PC-9 (cell line): ENCODE data around the gene CD59. TPM values are rescaled to one million over a fixed set of nuclear protein-coding genes. Genes with fewer than 3 reads are reported as not detected.
A peak's percentile ranks its signal among the peaks of the same experiment; 100 is the strongest.
"Not testable (repeated sequence)": the region's sequence is repeated elsewhere in the genome, so short reads cannot be mapped to it uniquely, and the experiment has no call there.

ENCODE experiments used
- BruUV-seq: library from RNA; stranded (reverse); fragments of 400-500 nt; replicated peaks from 2 replicates; lab custom pipeline; 2021; lab: Mats Ljungman, UMichigan
- CTCF ChIA-PET: fragments of 300-600 bp; sonication (Branson Sonifier 250); formaldehyde crosslinking; loops from one replicate; lab custom pipeline; 2022; ENCODE audit warnings: antibody characterized with exemption; lab: Charles Lee
- POLR2A ChIA-PET: fragments of 300-600 bp; sonication (Branson Sonifier 250); formaldehyde crosslinking; loops from one replicate; lab custom pipeline; 2022; ENCODE audit warnings: antibody characterized with exemption; ENCODE audit not compliant: unreplicated experiment; lab: Charles Lee
- DNase-seq, 2 experiments: peaks; one replicate each; pipeline versions ENCODE4 v3.0.0 to v3.0.0-alpha.2; 2015 to 2022; ENCODE audit warnings: mixed read lengths in 1 of 2
- H2AFZ ChIP-seq: fragments of 200-600 bp; sonication (generic); 2 replicates; pipeline ENCODE4 v1.8.1; 2017; ENCODE audit warnings: antibody characterized with exemption
- H3F3A ChIP-seq: fragments of 200-600 bp; sonication (generic); 2 replicates; pipeline ENCODE4 v1.8.1; 2017; ENCODE audit warnings: antibody characterized with exemption, mild to moderate bottlenecking, low read depth; ENCODE audit not compliant: insufficient read depth
- H3K27ac ChIP-seq: fragments of 200-600 bp; sonication (generic); 2 replicates; pipeline ENCODE4 v1.6.1; 2016; ENCODE audit warnings: mixed run types
- H3K27me3 ChIP-seq: fragments of 200-600 bp; sonication (generic); 2 replicates; pipeline ENCODE4 v1.6.1; 2016; ENCODE audit warnings: low read depth, mixed run types; ENCODE audit not compliant: insufficient read depth
- H3K36me3 ChIP-seq: fragments of 200-600 bp; sonication (generic); 2 replicates; pipeline ENCODE4 v1.6.1; 2016; ENCODE audit warnings: low read depth, mixed run types
- H3K4me1 ChIP-seq: fragments of 200-600 bp; sonication (generic); replicated peaks from 2 replicates; pipeline ENCODE4 v1.6.1; 2016; ENCODE audit warnings: mixed run types; ENCODE audit not compliant: insufficient read depth
- H3K4me2 ChIP-seq: fragments of 200-600 bp; sonication (generic); 2 replicates; pipeline ENCODE4 v1.6.1; 2017; ENCODE audit warnings: mixed run types
- H3K4me3 ChIP-seq: fragments of 200-600 bp; sonication (generic); 2 replicates; pipeline ENCODE4 v1.6.1; 2016; ENCODE audit warnings: mixed run types
- H3K79me2 ChIP-seq: fragments of 200-600 bp; sonication (generic); 2 replicates; pipeline ENCODE4 v1.6.1; 2017; ENCODE audit warnings: low read depth, mixed run types
- H3K9me2 ChIP-seq: fragments of 200-600 bp; sonication (generic); 2 replicates; pipeline ENCODE4 v1.8.1; 2017; ENCODE audit warnings: mild to moderate bottlenecking; ENCODE audit not compliant: insufficient read depth
- H3K9me3 ChIP-seq: fragments of 200-600 bp; sonication (generic); 2 replicates; pipeline ENCODE4 v1.8.1; 2016; ENCODE audit warnings: low read depth; ENCODE audit not compliant: insufficient read depth
- H4K20me1 ChIP-seq: fragments of 200-600 bp; sonication (generic); 2 replicates; pipeline ENCODE4 v1.8.1; 2017; ENCODE audit not compliant: insufficient read depth
- EZH2 ChIP-seq: fragments of 200-600 bp; sonication (generic); IDR thresholded peaks from 2 replicates; pipeline ENCODE4 v1.8.0; 2017; ENCODE audit warnings: antibody characterized with exemption, low read depth
- intact Hi-C: fragments of 100-400 bp; cut with micrococcal nuclease; formaldehyde crosslinking; loops from one replicate; pipeline ENCODE4 v1.10.0; 2022; ENCODE audit not compliant: unreplicated experiment
- total RNA-seq: library from RNA; stranded (reverse); gene quantifications from 2 replicates; pipeline ENCODE4 v1.2.3, GENCODE V29; 2021
- TF ChIP-seq, protein P1 (sequence below): fragments of 200-600 bp; sonication (generic); conservative IDR thresholded peaks from 2 replicates; pipeline ENCODE4 v1.6.1; 2017; ENCODE audit warnings: mixed run types, antibody characterized with exemption, mild to moderate bottlenecking, moderate library complexity

The CD59 gene
- total RNA-seq, 1 experiment from 2014 or later = 291 TPM

- Histone ChIP-seq H4K20me1 (0 out of 2 replicates have a peak, but pooled peaks cover 4% of the 10 kb centered on the region), H2AFZ (no peak overlapping the region), H3K4me3 (no peak overlapping the region), H3F3A (peaks cover 50% of the 10 kb centered on the region), H3K9me3 (no peaks in the 10 kb centered on the region), H3K4me2 (peak overlapping the region; percentile 30; the same call in 1 of the 2 replicates), H3K36me3 (peaks cover 73% of the 10 kb centered on the region), H3K27ac (peak overlapping the region; percentile 53), H3K4me1 (peaks cover 53% of the 10 kb centered on the region), H3K9me2 (no peaks in the 10 kb centered on the region), H3K27me3 (no peaks in the 10 kb centered on the region), H3K79me2 (peaks cover 29% of the 10 kb centered on the region; the same call in 1 of the 2 replicates)
- POLR2A ChIA-PET = interaction anchor here (0.6 kb wide), 1 partner anchor 28 kb away, joined by 14 read pairs; the partner anchor contains the start of gene CD59
- TF ChIP-seq, protein P1, sequence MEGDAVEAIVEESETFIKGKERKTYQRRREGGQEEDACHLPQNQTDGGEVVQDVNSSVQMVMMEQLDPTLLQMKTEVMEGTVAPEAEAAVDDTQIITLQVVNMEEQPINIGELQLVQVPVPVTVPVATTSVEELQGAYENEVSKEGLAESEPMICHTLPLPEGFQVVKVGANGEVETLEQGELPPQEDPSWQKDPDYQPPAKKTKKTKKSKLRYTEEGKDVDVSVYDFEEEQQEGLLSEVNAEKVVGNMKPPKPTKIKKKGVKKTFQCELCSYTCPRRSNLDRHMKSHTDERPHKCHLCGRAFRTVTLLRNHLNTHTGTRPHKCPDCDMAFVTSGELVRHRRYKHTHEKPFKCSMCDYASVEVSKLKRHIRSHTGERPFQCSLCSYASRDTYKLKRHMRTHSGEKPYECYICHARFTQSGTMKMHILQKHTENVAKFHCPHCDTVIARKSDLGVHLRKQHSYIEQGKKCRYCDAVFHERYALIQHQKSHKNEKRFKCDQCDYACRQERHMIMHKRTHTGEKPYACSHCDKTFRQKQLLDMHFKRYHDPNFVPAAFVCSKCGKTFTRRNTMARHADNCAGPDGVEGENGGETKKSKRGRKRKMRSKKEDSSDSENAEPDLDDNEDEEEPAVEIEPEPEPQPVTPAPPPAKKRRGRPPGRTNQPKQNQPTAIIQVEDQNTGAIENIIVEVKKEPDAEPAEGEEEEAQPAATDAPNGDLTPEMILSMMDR = no peak
- TF ChIP-seq EZH2 = no peak
- no TSS peak for BruUV-seq
- DNase-seq = peak in 1 of 2 experiments; percentile 32
- intact Hi-C loops = no loop called here
- CTCF ChIA-PET = no interaction called here
Measured at GRCh38 chr11:33708985-33709384, 27.2 kb downstream of the CD59 start.

DNA sequence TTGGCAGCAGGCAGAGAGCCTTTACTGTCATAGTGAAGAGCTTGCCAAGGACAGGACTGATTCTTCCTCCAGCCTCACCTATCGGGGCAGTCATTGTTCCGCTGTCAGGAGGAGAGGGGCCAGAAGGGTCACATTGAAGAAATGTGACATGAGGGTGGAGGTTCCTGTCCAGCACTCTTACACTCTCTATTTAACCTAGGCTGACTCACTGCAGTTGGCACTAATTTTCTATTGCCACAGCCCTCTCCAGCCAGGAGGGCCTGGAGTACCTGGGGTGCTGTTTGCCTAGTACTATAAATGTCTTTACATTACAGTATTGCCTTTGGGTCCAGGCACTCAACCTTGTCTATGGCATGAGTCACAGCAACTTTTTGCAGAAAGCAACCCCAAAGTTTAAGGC is 28.4 kb downstream of the CD59 start:
- Histone ChIP-seq H3F3A (peaks cover 62% of the 10 kb centered on the region), H3K4me2 (peak overlapping the region; percentile 30), H3K79me2 (peaks cover 18% of the 10 kb centered on the region), H3K27ac (peak overlapping the region; percentile 53), H3K36me3 (peaks cover 62% of the 10 kb centered on the region), H3K4me1 (peaks cover 65% of the 10 kb centered on the region)
- POLR2A ChIA-PET, BruUV-seq, H3K4me3 ChIP-seq, H2AFZ ChIP-seq, H3K9me2 ChIP-seq, H3K27me3 ChIP-seq, intact Hi-C loops, H4K20me1 ChIP-seq, H3K9me3 ChIP-seq: not testable (repeated sequence)
- peak in 1 of 2 experiments; percentile 91 for DNase-seq
- CTCF ChIA-PET = interaction anchor here (0.6 kb wide), 2 partner anchors 46 to 321 kb away, joined by 4 to 8 read pairs; no protein-coding TSS in a partner anchor

- Histone ChIP-seq H3K79me2 (peaks cover 14% of the 10 kb centered on the region), H3F3A (peaks cover 69% of the 10 kb centered on the region), H3K4me3 (no peak overlapping the region), H3K4me1 (peaks cover 73% of the 10 kb centered on the region), H3K27ac (no peak overlapping the region; the same call in 1 of the 2 replicates), H3K9me2 (no peaks in the 10 kb centered on the region), H3K36me3 (peaks cover 53% of the 10 kb centered on the region), H3K4me2 (no peak overlapping the region), H3K27me3 (no peaks in the 10 kb centered on the region), H4K20me1 (no peaks in the 10 kb centered on the region), H3K9me3 (no peaks in the 10 kb centered on the region), H2AFZ (no peak overlapping the region)
- DNase-seq = peak in 1 of 2 experiments; percentile 19
- ChIA-PET CTCF (no interaction called here), POLR2A (no interaction called here)
- intact Hi-C loops = no loop called here
- TF ChIP-seq EZH2 = no peak
- TF ChIP-seq, protein P1 = no peak
- no TSS peak for BruUV-seq
Measured at GRCh38 chr11:33706966-33707365, 29.3 kb downstream of the CD59 start.

GRCh38 chr11:33706546-33706945 is 29.7 kb downstream of the CD59 start:
- Histone ChIP-seq H2AFZ (no peak overlapping the region), H3K9me2 (no peaks in the 10 kb centered on the region), H3K36me3 (peaks cover 49% of the 10 kb centered on the region), H3K27ac (no peak overlapping the region), H3F3A (peaks cover 74% of the 10 kb centered on the region), H3K9me3 (no peaks in the 10 kb centered on the region), H3K4me1 (peaks cover 77% of the 10 kb centered on the region), H3K79me2 (peaks cover 14% of the 10 kb centered on the region), H3K27me3 (no peaks in the 10 kb centered on the region), H4K20me1 (no peaks in the 10 kb centered on the region), H3K4me3 (no peak overlapping the region), H3K4me2 (no peak overlapping the region)
- DNase-seq = peak in 1 of 2 experiments; percentile 12
- POLR2A ChIA-PET = no interaction called here
- intact Hi-C loops = no loop called here
- CTCF ChIA-PET = no interaction called here
- no peak for TF ChIP-seq EZH2
- TF ChIP-seq, protein P1 = no peak
- no TSS peak for BruUV-seq
